Peyer's patch (tissue), 4 donors: ENCODE data around the gene POLR3K.

Source experiments
- CTCF ChIP-seq, 6 experiments: fragments of 450-650 bp in 4 of 6; fragments of 200-600 bp in 2 of 6; sonication (generic) in 1 of 6; IDR thresholded peaks; one replicate each; pipeline ENCODE4 v1.5.1; 2017 to 2019; ENCODE audit warnings: antibody characterized with exemption in 6 of 6, mild to moderate bottlenecking in 3 of 6, moderate library complexity in 1 of 6
- POLR2A ChIP-seq, 2 donors: fragments of 450-650 bp; IDR thresholded peaks; one replicate each; pipeline ENCODE4 v1.5.1; 2017; ENCODE audit warnings: antibody characterized with exemption in 2 of 2, mild to moderate bottlenecking in 2 of 2, moderate library complexity in 2 of 2

- TF ChIP-seq CTCF (IDR thresholded peaks at IDR 0.05): no peak
- TF ChIP-seq POLR2A (IDR thresholded peaks at IDR 0.05): no peak
Observed at GRCh38 chr16:45454-45853, 8.0 kb downstream of the POLR3K start.
